Spleen (tissue), 7 donors: ENCODE data around the gene IFT80.

Experiments used
- CTCF ChIP-seq, 11 experiments: fragments of 200-600 bp in 7 of 11; fragments of 450-650 bp in 4 of 11; sonication (generic) in 4 of 11; IDR thresholded peaks in 8 of 11; conservative IDR thresholded peaks in 3 of 11; 1 replicate in 7 of 11; 2 replicates in 4 of 11; pipeline versions ENCODE4 v1.4.0 to v1.8.0; 2016 to 2021; ENCODE audit warnings: antibody characterized with exemption in 11 of 11, inconsistent platforms in 4 of 11, mild to moderate bottlenecking in 1 of 11
- POLR2A ChIP-seq, 3 donors: fragments of 450-650 bp; IDR thresholded peaks; one replicate each; pipeline ENCODE4 v1.5.1; 2017; ENCODE audit warnings: antibody characterized with exemption in 3 of 3, mild to moderate bottlenecking in 1 of 3
- POLR2AphosphoS5 ChIP-seq, 3 donors: sonication (generic); formaldehyde crosslinking; IDR thresholded peaks; one replicate each; pipeline ENCODE4 v1.5.1; 2017; ENCODE audit warnings: antibody characterized with exemption in 3 of 3
- donor health status: DM: no; HTN: no; CAD: no; lungs with moderate emphysema.
- donor health status: DM: no; HTN: no; CAD: no.
- donor health status: DM: no; HTN: no; CAD: no.

GRCh38 chr3:160440687-160441086 is 41.7 kb upstream of the IFT80 start:
- TF ChIP-seq POLR2A (IDR thresholded peaks at IDR 0.05) (no peak), CTCF (IDR thresholded peaks at IDR 0.05 in 8 of 11, conservative IDR thresholded peaks at IDR 0.05 in 3 of 11) (no peak), POLR2AphosphoS5 (IDR thresholded peaks at IDR 0.05) (no peak)
